Subcutaneous adipose tissue (tissue), 4 donors: ENCODE data around the gene RPL31. TPM values are rescaled to one million over a fixed set of nuclear protein-coding genes. Genes with fewer than 3 reads are reported as not detected.

Experiments used
- total RNA-seq, 4 donors: library from RNA; depleted of rRNA; stranded (reverse); fragments of >200 nt; gene quantifications; one replicate each; pipeline ENCODE4 v1.1.0, GENCODE V29; 2016
- TF ChIP-seq, protein P1 (sequence below): fragments of 450-650 bp; IDR thresholded peaks from one replicate; pipeline ENCODE4 v1.5.1; 2016; ENCODE audit warnings: low read depth, mild to moderate bottlenecking, control low read depth, antibody characterized with exemption, moderate library complexity

Gene RPL31
- total RNA-seq, 4 donors from 2014 or later, result 1,572 to 2,109 (median 1,828) TPM

DNA sequence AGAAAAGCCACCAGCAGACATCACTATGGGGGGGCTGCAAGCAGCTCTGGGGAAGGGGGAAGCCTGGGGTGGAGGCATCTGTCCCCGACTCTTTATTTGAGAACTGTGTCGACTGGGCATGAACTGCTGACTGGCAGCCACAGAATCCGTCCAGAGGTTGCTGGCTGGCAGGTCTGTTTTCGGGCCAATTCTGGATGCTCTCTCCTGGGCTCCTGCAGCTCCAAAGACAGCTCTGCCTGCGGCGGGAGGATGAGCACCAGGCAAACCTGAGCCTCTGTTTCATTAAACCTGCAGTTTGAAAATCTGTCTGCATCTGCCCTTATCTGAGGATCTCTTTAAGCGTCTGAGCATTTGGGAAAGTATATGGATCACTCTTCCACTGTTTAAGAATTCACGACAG is 34.4 kb upstream of the RPL31 start:
- TF ChIP-seq, protein P1, sequence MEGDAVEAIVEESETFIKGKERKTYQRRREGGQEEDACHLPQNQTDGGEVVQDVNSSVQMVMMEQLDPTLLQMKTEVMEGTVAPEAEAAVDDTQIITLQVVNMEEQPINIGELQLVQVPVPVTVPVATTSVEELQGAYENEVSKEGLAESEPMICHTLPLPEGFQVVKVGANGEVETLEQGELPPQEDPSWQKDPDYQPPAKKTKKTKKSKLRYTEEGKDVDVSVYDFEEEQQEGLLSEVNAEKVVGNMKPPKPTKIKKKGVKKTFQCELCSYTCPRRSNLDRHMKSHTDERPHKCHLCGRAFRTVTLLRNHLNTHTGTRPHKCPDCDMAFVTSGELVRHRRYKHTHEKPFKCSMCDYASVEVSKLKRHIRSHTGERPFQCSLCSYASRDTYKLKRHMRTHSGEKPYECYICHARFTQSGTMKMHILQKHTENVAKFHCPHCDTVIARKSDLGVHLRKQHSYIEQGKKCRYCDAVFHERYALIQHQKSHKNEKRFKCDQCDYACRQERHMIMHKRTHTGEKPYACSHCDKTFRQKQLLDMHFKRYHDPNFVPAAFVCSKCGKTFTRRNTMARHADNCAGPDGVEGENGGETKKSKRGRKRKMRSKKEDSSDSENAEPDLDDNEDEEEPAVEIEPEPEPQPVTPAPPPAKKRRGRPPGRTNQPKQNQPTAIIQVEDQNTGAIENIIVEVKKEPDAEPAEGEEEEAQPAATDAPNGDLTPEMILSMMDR, result no peak

DNA sequence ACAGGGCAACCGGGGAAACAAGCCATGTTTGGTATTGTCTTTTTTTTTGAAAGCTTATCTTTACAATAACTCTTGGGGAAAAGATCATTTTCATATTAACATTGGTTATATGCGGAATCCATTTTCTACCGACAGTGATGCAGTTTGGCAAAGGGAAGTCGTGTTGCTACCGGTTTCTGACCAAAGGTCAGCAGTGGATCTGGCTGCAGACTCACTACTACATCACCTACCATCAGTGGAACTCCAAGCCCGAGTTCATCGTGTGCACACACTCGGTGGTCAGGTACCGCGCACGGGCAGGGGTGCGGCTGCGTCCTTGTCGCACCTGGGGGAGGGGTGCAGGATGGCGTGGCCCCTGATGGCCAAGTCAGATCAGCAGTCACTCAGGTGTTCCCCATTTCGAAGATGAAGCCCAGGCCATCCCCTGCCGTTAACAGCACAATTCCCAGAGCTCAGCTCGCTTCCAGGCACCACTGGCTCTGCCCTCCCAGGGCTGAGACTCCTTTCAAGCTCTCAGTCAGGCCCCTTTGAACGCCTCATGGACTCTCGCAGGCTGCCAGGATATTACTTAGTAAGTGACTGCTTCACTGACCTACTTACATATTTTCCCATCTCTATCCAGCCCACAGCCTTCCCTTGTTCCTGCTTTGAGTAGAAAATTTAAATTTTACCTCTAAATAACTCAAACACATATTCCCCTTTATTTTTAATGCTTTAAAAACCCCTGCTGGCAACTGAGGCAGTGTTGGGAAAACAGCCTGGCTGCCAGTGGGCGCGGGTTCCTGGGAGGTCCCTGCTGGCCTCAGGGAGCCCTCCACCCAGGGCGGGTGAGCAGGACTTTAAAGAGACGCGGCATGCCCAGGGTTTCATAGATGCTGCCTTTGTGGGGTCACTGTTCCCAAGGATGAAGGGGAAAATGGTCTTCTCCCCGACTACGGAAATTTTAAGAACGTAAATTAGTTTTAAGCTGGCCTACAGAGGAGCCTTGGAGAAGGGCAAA is 33.6 kb upstream of the RPL31 start:
- TF ChIP-seq, protein P1, result no peak

DNA sequence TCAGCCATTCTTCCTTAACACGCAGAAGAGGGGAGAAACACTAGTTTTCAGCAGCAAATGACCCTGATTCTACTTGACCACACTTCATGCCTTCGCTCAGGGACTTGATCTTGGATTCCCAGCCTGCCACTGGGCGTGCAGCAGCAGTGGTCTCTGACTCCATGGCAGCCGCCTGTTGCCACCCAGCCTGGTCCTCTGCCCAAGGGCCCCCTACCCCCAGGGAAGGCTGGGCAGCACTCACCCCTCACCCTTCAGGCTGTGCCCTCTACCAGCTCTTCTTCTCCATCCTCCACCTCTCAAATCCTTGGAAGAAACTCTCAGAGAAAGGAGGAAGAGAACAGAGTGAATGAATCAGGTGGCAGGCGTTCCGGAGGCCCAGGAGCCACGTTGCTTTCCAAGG is 32.1 kb upstream of the RPL31 start:
- TF ChIP-seq, protein P1, result no peak

DNA sequence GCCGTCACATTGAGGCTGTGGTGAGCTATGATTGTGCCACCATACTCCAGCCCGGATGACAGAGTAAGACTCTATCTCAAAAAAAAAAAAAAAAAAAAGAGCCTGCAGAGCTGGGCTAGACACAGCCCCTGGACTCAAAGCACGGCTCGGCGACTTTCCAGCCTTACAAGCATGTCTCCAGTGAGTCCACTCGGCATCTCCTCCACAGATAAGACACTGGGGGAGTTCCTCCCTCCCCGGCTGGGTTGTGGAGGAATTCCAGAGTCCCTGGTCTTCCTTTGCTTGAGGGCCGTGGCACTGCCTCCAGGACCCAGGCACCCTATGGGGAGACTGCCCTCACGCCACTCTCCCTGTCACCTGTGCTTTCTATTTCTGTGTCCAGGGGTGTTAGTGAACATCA is 30.9 kb upstream of the RPL31 start:
- TF ChIP-seq, protein P1, result no peak

DNA sequence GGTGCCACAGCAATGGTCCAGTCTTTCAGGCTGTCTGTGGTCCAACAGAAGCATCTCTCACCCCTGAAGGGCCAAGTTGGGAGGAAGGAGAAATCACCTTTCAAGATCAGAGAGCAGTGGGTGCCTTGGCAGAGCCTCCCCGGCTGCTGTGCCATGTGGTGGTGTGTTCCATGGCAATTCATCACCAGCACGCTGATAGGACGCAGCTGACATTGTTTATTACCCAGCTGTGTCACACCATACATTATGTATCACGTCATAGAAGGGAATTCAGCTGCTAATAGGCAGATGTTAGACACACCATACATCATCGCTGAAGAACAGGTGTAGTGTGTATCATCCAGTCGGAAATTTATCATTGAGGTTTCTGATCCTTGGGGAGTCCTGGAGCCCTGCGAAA is 29.6 kb upstream of the RPL31 start:
- TF ChIP-seq, protein P1, result no peak

DNA sequence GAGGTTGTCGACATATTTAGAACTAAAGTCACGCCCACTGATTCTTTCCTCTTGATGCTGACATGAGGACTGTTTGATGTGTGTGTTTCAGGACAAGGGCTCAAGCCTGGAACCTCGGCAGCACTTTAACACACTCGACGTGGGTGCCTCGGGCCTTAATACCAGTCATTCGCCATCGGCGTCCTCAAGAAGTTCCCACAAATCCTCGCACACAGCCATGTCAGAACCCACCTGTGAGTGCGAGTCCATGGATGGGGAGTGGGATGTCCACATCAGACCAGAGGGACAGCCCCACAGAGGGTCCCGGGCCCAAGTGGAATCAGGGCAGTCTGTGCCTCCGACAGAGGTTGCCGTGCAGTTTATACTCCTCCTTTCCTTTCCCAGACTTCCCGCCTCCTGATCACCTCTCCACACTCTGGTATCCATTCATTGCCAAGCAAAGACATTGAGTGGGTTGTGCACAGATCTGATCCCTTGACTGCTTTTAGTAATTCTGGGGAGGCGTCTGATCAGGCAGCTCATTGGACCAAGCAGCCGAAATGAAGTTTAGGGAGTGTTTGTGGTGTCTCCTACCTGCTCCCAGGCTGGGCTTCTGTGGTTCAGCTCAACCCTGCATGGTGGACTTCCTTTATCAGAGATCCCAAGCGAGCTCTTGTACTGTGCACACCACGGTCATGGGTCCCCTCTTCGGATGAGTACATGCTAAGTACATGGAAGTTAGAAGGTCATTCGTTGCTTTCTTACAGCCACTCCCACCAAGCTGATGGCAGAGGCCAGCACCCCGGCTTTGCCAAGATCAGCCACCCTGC is 27.2 kb upstream of the RPL31 start:
- TF ChIP-seq, protein P1, result no peak

DNA sequence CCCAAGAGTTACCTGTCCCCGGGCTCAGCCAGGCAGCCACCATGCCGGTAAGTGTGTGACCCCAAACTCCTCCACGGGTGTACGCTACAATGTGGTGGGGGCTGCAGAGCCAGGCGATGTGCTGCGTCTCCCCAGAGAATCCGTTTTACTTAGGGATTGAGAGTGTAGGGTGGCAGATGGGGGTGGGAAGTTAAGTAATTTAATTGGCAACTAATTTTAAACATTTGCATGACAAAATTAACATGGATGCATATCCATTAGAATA is 26.6 kb upstream of the RPL31 start:
- TF ChIP-seq, protein P1, result no peak
